A549 treated with GW870086 at 1 μM for 4 hours (cell line): ENCODE measurements around the gene DACT1. TPM values are rescaled to one million over a fixed set of nuclear protein-coding genes. Genes with fewer than 3 reads are reported as not detected.

ENCODE experiments used
- total RNA-seq: library from RNA; stranded (reverse); fragments of 200-300 nt; extraction: Qiagen RNA extraction; gene quantifications from 5 replicates; pipeline ENCODE4 v1.2.3, GENCODE V29; 2022; ENCODE audit warnings: low read depth

Gene DACT1, protein sequence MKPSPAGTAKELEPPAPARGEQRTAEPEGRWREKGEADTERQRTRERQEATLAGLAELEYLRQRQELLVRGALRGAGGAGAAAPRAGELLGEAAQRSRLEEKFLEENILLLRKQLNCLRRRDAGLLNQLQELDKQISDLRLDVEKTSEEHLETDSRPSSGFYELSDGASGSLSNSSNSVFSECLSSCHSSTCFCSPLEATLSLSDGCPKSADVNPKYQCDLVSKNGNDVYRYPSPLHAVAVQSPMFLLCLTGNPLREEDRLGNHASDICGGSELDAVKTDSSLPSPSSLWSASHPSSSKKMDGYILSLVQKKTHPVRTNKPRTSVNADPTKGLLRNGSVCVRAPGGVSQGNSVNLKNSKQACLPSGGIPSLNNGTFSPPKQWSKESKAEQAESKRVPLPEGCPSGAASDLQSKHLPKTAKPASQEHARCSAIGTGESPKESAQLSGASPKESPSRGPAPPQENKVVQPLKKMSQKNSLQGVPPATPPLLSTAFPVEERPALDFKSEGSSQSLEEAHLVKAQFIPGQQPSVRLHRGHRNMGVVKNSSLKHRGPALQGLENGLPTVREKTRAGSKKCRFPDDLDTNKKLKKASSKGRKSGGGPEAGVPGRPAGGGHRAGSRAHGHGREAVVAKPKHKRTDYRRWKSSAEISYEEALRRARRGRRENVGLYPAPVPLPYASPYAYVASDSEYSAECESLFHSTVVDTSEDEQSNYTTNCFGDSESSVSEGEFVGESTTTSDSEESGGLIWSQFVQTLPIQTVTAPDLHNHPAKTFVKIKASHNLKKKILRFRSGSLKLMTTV
- total RNA-seq: 0.44 to 0.73 TPM (median 0.48 TPM) in 5 replicates

DNA sequence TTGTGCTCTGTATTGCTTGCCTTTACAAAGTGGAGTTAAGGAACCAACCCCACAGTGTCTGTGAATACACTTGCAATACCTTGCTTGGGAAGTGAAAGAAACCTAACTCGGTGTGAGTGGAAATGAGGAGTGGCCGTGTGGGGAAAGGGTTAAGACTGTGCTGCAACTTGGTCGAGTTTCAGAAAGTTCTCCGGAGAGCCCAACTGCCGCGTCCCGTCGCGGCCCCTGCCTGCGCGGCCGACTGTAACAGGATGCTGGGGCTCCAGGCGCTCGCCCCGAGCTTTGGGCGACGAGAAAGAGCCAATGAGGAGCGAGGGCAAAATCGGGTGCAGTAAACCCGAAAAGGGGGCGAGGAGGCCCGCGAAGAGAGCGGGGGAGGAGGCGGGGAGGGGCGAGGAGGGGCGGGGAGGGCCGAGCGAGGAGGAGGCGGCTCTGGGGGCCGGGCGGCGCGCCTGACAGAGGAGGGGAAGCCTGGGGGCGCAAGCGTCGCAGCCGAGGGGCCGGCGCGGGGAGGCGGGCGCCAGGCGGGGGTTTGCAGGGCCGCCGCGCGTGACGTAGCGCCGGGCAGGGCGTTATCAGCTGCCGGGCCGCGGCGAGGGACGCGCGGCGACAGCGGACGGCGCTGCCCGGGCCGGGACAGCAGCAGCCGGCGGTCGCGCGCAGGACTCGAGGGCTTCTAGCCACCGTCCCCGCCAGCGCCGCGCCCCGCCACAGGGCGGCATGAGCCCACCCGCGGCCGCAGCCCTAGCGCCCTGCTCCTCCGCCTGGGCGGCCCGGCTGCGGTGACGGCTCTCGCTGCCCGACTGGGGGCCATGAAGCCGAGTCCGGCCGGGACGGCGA, at the start of gene DACT1:
TSS of gene DACT1 (plus strand) at position 572 of the 840 bp plus-strand sequence. CDS start at position 813, 241 bp downstream.

Other genes starting within 250 kb of the DACT1 start
- not detected in 5 replicates for gene TOMM20L, start 242.0 kb upstream of the DACT1 start, total RNA-seq
- 66.5 to 80.5 TPM (median 73.7 TPM) in 5 replicates for gene TIMM9, start 210.4 kb upstream of the DACT1 start, total RNA-seq
- 6.0 to 10.6 TPM (median 9.2 TPM) in 5 replicates for gene KIAA0586, start 210.2 kb upstream of the DACT1 start, total RNA-seq